Occipital lobe (tissue), 2 donors: ENCODE measurements around the gene TIGD1. TPM values are rescaled to one million over a fixed set of nuclear protein-coding genes. Genes with fewer than 3 reads are reported as not detected.
"Not testable (repeated sequence)": the region's sequence is repeated elsewhere in the genome, so short reads cannot be mapped to it uniquely, and the experiment has no call there.

Source experiments
- DNase-seq: peaks from one replicate; lab custom pipeline; 2025; lab: John Stamatoyannopoulos, UW
- total RNA-seq: library from RNA; depleted of rRNA; stranded (reverse); fragments of >200 nt; gene quantifications from one replicate; pipeline ENCODE4 v1.2.3, GENCODE V29; 2014

Gene TIGD1
- total RNA-seq, 1 donor from 2014 or later: 11.2 TPM

DNA sequence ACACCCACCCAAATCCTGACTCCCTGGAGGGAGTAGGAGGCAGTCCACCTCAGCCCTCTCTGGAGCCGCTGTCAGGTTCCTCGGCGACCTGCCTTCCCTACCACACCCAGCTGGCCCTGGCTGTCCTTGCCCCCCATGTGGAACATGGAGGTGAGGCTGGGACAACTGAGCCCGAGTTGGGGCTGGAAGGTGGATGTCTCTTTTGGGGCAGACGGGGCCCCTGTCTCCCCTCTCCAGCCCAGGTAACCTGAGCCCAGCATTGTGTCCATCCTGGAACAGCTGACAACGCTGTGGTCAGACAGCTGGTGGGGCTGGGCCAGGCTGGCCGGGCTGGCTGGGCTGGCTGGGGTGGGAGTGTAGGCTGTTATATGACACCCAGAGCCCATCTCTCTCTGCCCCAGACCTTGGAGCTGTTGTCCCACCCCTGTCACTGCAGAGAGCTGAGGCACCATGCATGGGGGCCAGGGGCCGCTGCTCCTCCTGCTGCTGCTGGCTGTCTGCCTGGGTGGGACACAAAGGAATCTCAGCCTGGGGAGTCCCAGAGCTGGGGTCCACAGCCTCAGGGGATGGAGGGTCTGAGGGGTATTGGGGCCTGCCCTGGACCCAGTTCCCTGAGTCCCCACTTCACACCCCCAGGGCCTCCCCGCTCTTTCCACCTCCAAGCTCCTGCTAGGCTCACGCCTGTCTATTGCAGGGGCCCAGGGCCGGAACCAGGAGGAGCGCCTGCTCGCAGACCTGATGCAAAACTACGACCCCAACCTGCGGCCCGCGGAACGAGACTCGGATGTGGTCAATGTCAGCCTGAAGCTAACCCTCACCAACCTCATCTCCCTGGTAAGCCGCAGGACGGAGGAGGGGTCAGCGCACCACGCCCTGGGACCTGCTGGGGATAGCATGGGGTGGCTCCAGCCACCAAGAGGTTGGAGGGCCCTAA lies 10.8 kb downstream of the TIGD1 start, which contains the start of gene CHRNG:
Gene CHRNG (plus strand): TSS at position 395 of the 934 bp plus-strand sequence. CDS start 56 bp downstream, at position 451.
- DNase-seq: no peak

DNA sequence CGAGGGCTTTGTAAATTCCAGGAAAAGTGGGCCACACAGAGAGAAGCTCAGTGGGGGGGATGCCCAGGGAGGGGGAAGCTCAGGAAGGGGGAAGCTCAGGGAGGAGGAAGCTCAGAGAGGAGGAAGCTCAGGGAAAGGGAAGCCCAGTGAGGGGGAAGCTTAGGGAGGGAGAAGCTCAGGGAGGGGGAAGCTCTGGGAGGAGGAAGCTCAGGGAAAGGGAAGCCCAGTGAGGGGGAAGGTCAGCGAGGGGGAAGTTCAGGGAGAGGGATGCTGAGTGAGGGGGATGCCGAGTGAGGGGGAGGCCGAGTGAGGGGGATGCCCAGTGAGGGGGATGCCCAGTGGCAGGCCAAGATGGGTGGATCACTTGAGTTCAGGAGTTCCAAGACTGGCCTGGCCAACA lies 11.7 kb downstream of the TIGD1 start:
- DNase-seq: no peak

DNA sequence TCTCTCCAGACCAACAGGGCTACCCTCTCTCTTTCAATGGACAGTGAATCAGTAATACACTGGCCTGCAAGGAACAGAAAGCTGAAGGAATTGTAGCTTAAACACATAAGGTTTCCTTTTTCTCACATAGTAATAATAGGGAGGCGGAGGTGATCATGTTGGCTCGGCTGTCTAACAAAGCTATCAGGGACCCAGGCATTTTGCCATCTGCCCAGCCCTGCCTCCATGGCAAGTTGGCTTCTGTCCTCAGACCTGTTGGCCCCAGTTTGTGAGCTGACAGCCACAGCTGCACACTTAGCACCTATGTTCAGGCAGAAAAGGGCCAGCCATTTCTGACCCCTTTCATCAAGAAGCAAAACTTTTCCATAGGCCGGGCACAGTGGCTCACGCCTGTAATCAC lies 12.9 kb downstream of the TIGD1 start:
- no peak for DNase-seq

DNA sequence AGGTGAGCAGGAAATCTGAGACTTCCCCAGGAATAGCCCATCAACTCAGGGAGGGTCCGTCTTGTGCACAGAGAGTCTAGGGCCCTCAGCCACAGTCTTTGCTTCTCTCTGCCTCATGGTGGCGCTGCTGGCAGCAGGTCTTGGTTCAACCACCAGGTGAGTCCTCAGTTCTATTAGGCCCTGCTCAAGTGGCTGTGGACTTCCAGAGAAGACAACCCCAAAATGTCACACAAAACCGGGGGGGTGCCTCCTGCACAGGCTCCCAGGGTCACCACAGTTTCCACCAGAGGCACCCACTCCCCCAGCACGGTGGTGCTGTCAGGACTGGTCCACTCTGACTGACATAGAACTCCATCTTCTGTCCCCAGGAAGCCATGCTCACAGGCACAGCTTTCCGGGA lies 13.3 kb downstream of the TIGD1 start:
- DNase-seq: no peak

DNA sequence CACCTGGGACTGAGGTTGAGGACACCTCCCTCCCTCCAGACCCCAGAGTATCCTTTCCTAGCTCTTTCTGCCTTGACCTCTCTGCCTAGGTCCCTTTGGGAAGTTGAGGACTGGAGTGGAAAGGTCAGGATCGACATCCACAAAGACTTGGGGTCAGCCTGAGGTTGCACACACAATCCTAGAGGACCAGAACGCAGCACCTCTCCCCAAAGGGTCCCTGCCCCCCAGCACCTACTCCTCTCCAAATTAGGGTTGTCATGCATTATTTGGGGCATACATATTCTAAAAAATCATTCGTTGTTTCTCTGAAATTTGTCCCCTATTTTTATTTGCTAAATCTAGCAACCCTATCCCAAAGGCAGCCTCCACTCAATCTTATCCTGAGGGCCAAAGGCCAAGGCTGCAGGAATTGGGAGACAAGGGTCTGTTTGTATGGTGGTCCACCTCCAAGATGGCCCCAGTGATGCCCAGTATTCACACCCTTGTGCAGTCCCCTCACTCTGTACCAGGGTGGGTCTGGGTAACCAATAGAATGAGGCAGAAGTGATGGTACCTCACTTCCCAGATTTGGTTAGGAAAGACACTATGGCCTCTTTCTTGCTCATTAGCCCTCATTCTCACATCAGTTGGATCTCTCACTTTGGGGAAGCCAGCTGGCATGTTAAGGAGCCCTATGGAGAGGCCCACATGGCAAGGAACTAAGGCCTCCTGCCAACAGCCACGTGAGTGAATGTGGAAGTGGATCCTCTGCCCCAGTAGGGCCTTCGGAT lies 14.4 kb downstream of the TIGD1 start:
- no peak for DNase-seq

DNA sequence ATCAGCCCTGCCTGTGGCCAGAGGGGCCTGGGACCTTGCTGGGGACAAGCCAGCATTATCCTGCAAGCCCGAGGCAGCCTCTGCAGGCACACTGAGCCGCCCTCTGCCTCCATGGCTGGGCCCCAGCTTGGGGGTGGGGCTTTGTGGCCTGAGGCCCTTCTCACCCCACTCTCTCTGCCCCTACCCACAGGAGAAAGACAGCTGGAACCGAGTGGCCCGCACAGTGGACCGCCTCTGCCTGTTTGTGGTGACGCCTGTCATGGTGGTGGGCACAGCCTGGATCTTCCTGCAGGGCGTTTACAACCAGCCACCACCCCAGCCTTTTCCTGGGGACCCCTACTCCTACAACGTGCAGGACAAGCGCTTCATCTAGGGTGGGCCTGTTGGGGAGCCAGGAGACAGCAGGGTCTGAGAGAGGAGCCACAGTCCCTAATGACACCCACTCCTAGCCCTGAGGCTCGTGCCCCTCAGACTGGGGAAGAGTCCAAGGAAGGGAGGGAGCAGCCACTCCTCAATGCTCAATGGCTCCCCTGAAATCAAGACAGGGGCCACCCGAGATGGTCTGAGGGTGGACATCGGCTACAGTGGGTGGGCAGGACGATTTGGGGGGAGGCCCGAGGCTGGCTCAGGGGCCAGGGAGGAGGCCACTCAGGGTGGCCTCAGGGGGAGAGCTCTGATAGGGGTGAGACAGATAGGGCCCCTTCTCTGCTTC lies 15.3 kb downstream of the TIGD1 start:
- DNase-seq: no peak

DNA sequence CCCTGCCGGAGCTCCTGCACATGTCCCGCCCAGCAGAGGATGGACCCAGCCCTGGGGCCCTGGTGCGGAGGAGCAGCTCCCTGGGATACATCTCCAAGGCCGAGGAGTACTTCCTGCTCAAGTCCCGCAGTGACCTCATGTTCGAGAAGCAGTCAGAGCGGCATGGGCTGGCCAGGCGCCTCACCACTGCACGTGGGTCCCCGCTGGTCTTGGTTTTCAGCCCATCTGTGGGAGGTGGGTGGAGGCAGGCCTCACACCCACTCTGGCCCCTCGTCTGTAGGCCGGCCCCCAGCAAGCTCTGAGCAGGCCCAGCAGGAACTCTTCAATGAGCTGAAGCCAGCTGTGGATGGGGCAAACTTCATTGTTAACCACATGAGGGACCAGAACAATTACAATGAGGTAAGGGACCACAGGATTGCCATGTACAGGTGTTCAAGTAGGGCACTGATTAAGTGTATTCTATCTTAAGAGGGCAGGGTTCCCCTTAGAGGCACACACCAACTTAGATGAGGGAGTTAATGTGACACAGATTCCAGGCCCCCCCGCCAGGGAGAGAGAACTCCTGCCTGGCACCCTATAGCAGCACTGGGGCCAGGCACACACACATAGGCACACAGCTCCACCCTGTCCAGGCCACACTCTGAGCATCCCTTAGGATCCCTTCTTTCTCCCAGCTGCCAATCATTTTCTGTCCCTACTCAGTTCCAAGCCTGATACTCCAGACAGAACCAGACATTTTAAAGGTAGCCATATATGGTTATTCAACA lies 16.2 kb downstream of the TIGD1 start:
- no peak for DNase-seq

DNA sequence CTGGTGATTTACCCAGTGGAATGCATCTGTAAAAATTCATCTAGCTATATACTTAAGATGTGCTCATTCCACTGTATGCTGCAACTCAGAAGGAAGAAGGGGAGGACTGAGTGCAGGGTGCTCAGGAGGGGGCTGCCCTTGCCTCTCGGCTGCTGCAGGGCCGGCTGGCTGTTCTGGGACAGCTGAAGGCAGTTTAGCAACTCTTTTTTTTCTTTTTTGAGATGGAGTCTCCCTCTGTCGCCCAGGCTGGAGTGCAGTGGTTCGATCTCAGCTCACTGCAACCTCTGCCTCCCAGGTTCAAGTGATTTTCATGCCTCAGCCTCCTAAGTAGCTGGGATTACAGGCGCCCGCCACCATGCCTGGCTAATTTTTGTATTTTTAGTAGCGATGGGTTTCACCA lies 17.5 kb downstream of the TIGD1 start:
- not testable (repeated sequence) for DNase-seq

DNA sequence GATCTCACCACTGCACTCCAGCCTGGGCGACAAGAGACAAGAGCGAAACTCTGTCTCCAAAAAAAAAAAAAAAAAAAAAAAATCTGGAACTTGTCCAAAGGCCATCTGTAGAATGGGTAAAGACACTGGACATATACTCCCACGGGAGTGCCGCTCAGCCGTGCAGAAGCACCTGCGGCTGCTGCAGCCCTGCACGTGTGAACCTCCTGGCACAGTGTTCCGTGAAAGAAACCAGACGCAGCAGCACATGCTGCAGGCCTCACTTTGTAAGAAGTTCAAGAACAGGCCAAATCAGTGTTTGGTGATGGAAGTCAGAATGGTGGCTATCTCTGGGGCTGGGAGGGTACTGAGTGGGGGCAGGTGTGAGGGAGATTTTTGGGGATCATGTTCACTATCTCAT lies 17.9 kb downstream of the TIGD1 start:
- DNase-seq: no peak

DNA sequence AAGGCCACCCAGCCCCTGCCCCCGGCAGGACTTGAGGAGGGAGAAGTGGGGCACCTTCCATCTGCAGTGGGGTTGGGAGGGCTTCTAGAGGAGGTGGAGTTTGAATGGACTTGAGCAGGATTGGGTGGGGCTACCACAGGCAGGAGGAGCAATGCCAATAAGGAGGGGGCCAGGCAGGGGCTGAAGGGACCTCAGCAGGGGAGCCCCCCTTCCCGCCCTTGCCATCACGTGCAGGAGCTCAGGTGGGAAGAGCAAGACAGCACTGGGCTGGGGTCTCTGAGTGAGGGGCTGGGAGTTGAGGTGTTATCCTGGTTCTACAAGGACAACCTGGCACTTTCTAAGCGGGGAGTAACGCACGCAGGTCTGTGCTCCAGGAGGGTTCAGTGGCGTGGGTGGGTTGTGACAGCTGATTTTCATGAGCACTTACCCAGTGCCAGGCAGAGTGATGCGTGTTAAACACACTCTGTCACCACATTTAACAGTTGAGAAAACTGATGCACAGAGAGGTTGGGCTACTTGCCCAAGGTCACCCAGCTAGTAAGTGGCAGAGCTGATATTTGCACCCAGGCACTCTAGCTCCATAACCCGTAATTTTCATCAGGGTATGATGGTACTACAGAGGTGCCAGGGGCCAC lies 19.6 kb downstream of the TIGD1 start:
- DNase-seq: no peak

DNA sequence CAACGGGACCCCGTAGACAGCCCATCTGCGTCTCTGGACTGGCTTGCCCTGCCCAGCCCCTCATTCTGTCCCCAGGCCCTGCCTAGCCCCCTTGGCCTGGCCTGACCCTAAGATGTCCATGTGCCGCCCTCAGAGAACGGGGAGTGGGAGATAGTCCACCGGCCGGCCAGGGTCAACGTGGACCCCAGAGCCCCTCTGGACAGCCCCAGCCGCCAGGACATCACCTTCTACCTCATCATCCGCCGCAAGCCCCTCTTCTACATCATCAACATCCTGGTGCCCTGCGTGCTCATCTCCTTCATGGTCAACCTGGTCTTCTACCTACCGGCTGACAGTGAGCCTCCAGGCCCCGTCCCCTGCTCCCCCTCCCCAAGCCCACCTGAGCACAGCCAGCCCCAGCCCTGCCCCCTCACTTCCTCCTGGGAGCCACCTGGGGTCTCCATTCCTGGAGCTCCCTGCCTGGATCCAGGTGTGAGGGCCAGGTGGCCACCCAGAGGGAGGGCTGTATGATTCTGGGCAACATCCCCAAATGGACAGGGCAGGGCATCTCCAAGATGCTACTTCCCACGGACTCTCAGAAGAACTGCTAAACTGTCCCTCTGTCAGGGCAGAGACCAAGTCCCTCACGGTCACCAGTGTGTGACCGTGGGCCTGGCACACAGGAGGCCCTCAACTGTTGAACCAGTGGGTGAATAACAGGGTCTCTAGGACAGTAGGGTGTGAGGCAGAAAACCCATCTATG lies 20.4 kb downstream of the TIGD1 start:
- no peak for DNase-seq

DNA sequence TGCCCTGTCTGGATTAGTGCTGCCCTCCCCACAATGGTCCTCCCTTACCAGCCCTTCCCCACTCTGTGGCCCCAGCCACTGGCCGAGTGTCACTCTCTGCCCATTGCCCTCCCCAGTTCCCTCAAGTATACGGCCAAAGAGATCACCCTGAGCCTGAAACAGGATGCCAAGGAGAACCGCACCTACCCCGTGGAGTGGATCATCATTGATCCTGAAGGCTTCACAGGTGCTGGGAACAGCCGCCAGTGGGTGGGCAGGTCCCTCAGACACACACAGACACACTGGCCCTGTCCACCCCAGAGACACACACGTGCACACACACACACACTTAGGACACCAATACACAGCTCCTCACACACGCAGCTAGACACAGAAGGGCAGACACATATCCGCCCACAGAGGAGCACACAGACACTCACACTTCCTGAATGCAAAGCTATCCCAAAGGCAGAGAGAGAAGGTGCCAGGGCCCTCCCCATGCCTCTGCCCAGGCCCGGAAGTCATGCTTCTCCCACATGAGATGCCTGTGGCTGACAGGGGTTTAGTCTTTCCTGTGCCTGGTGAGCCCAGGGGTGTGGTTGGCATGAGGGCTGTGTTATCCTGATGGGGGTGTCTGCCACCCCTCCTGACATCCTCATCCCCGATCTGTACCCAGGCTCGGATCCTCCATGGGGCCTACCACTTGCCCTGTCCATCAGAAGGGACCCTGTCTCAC lies 21.5 kb downstream of the TIGD1 start:
- DNase-seq: no peak

DNA sequence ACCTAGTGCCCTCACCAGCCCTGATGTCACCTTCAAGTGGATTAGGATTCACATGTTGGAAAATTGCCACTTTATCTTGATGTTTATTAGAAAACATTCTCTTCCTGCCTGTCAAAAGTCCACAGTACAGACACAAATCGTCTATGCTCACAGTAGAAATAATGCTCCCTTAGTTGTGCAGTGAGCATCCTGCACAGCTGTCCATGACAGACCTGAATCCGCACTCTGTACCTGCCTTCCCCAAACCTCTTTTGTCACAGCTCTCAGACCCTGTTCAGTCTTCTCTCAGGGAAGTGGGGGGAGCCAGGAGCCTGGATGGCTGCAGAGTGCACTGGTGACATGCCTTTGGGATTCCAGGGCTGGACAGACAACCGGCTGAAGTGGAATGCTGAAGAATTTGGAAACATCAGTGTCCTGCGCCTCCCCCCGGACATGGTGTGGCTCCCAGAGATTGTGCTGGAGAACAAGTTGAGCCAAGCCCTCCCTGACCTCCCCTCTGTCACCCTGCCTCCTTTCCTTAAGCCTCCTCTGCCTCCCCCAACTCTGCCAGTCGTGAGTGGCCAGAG lies 22.4 kb downstream of the TIGD1 start:
- no peak for DNase-seq

DNA sequence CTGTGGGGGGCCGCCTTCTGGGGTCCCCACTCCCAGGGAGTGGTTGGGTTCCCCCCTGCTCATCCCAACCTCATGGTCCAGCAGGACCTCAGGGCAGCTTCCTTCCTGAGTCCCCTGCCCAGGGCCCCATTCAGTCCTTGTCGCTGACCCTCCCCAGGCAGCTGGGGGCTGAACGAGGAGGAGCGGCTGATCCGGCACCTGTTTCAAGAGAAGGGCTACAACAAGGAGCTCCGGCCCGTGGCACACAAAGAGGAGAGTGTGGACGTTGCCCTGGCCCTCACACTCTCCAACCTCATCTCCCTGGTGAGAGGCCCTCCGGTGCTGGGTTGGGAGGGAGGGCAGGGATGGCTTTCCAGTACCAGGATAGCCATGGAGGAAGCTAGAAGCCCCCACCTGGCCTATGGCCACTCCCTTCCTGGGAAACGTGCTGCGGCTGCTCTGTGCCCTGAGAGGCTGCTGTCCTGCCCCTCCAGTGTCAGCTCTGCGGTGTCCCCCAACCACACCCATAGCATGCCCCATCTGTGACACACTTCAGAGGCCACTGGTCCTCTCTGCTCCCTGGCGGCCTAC lies 23.9 kb downstream of the TIGD1 start:
- DNase-seq: no peak

DNA sequence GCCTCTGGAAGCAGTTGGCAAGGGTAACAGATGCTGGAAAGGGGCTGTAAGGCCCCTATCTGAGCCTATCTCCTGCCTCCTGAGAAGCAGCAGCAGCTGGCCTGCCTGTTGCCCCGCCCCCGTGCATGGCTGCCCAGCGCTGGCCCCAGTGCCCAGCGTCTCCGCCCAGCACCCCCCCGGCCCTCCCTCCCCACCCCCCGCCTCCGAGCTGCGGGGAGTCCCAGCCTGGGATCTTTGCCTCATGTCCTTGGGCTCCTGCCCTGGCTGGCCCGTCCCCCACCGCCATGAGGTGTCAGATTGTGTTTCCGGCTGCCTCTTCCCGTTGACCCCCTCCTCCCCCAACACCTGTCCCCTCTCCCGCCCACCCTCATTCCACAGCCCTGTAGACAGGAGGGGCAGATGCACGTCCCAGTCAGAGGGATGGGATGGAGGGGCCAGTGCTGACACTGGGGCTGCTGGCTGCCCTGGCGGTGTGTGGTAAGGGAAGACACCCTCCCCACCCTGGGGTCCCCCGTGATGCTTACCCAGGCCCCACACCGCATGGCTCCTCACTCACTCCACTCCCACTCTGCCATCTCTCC lies 24.5 kb downstream of the TIGD1 start, which contains the start of gene CHRND:
Gene CHRND (plus strand): TSS at position 370 of the 581 bp plus-strand sequence. CDS start 56 bp downstream, at position 426.
- no peak for DNase-seq

DNA sequence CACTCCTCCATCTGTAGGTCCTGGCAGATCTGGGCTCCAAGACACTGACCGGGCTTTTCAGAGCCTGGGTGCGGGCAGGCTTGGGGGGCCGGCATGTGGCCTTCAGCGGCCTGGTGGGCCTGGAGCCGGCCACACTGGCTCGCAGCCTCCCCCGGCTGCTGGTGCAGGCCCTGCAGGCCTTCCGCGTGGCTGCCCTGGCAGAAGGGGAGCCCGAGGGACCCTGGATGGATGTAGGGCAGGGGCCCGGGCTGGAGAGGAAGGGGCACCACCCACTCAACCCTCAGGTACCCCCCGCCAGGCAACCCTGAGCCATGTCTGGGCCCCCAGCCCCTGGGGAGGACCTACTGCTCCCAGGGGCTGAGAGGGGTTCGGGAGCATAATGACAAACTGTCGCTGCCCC lies 25.2 kb downstream of the TIGD1 start:
- no peak for DNase-seq

DNA sequence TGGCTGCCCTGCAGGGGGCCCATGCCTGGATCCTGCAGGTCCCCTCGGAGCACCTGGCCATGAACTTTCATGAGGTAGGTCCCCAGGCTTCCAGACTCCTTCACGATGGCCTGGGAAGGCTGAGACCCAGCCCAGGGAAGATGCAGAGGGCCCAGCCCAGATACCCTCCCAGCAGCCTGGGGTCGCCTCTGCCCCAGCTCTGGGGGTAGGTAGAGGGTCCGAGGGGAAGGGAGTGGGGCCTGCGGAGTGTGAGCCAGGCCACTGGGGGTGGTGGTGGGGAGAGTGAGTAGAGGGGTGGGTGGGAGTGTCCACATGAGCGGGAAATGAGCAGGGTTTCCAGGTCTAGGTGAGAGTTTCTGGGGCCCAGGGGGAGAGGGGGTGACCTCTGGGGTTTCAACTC lies 25.6 kb downstream of the TIGD1 start:
- no peak for DNase-seq
